Measurements from ENCODE around the gene COG5.

COG5 gene

GRCh38 chr7:107394276-107394675 lies 169.4 kb downstream of the COG5 start:
- no peak for DNase-seq (ENCODE audit: low read depth, low spot score)

- DNase-seq (ENCODE audit: low read depth, low spot score) = no peak
Observed at GRCh38 chr7:107392830-107393229, 170.9 kb downstream of the COG5 start.

- no peak for DNase-seq (ENCODE audit: low read depth, low spot score)
Observed at GRCh38 chr7:107390916-107391315, 172.8 kb downstream of the COG5 start.

DNA sequence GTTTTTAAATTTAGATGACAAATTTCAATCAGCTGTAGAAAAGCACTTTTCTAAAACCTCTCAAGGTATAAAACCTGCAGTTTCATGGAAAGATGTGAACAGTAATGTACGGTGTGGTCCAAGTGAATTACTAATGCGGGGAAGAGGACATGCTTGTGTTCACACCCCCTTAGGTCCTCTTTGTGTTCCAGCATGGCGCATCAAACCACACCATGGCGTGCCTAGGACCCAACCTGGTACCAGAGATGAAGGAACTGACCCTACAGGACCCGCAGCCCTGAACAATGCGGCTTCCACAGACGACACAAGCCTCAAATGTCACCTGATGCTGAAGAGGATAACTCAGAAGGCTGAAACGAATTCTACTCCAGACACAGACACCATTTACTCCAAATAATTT lies 175.1 kb downstream of the COG5 start:
- no peak for DNase-seq (ENCODE audit: low read depth, low spot score)

DNA sequence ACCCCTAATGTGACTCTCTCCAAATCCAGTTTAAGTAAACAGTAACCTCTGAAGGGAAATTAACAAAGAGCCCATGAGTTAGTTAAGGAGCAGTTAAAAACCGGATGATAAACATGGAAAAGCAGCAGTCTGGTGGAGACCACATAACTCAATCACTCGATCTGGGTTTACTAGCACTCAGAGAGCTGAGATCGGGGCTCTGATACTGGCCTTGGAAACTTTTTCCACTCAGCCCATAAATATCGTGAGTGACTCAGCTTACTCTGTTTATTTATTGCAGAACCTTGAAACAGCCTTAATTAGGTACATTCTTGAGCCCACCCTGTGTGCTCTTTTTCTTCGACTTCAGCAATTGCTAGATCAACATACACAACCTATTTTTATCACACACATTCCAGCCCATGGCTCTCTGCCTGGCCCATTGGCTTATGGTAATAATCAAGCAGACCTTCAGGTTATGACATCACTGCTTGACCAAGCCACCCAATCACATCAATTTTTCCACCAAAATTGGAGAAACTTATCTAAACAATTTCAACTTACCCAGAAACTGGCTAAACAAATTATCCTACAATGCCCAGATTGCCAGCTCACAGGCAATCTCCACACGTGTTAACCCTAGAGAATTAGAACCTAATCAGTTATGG lies 176.0 kb downstream of the COG5 start:
- no peak for DNase-seq (ENCODE audit: low read depth, low spot score)

GRCh38 chr7:107387128-107387527 lies 176.6 kb downstream of the COG5 start:
- DNase-seq (ENCODE audit: low read depth, low spot score) = no peak

GRCh38 chr7:107386548-107387102 lies 177.1 kb downstream of the COG5 start:
- DNase-seq (ENCODE audit: low read depth, low spot score) = no peak

- no peak for DNase-seq (ENCODE audit: low read depth, low spot score)
Observed at GRCh38 chr7:107384025-107384424, 179.7 kb downstream of the COG5 start.

DNA sequence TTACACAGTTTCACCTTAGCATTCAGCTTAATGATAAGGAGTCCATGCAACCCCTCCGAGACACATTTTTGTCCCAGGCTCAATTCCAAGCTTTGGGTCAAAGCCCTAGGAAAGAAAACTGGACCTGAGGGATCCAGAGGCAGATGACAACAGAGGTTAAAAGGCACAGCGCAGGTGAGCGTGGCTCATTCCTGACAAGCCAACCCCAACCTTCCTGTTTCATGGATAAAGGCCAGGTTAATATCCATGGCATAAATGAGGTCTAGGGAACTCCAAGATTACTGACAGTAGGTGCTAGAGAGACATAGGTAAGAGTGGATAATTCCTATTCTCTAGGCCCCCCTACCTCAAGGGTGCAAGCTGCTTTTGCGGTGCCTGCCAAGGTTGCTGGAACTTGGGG lies 180.5 kb downstream of the COG5 start:
- DNase-seq (ENCODE audit: low read depth, low spot score) = no peak

DNA sequence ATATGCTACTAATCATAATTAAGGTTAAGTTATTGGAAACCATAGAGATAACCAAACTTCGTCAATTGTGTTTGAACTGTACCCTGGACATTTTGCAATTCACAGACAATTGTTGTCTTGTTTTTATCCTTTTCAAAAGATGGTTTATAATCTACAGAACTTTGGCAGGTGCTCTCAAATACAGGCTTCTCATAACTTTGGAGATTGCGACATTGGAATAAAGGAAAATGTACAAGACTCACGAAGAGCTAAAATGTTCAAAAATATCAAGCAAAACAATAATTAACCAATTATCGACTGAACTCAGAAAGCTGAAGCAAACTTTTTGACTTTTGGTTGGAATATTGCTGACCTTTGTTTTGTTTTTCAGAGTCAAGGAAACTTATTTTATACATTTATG lies 182.3 kb downstream of the COG5 start:
- DNase-seq (ENCODE audit: low read depth, low spot score) = no peak

GRCh38 chr7:107373354-107373753 lies 190.4 kb downstream of the COG5 start:
- DNase-seq (ENCODE audit: low read depth, low spot score) = no peak

DNA sequence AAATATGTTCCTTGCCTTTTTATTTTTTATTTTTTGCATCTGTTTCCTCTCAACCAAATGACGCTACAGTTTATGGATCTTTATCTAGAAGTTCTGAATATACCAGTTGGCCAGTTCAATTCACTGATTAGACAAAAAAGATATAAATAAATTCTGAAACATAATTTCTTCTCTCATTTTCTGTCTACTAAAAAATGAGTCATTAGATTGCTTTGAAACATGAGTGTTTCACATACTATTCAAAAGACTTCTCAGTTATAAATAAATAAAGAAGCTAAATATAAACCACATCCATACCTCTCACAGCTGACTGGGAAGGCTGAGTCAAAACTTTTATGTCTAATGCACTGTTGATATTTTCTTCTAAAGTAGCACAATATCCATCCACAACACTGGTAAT lies 191.4 kb downstream of the COG5 start:
- no peak for DNase-seq (ENCODE audit: low read depth, low spot score)

DNA sequence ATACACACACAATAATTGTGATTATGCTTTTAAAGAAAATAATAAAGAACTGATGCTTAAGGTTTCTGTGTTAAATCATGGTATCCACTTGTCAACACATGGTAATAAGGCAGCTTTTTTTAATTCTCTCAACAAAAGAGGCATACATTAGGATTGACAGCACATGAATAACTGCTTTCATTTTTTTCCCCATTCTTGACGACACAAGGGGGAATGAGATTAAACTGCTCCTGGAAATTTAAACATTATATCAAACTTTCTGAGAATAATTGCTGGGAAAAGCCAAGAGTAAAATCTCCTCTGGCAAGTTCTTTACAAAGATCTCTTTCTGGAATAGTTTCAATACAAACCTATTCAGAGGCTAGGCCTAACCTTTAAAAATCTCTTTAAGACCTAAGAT lies 192.9 kb downstream of the COG5 start:
- DNase-seq (ENCODE audit: low read depth, low spot score) = no peak

DNA sequence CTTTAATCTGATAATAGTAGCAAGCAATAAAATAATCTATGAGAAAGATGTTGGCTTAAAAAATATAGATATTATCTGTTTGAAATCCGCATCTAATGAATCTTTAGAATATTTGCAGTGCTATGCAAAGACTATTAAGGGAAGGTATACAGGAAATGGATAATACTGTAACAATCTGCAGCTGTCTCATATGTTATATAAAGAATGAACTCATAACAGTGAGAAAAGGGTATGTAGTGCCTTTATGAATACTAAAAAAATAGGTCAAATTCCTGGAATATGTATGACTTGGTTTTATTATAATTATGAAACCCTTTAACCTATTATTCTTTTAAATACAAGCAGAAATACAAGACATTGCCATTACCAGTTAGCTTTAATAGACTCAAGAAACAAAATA lies 198.9 kb downstream of the COG5 start:
- no peak for DNase-seq (ENCODE audit: low read depth, low spot score)

GRCh38 chr7:107359520-107360316 lies 204.0 kb downstream of the COG5 start:
- DNase-seq (ENCODE audit: low read depth, low spot score) = no peak

GRCh38 chr7:107355616-107356015 lies 208.1 kb downstream of the COG5 start:
- DNase-seq (ENCODE audit: low read depth, low spot score) = no peak

DNA sequence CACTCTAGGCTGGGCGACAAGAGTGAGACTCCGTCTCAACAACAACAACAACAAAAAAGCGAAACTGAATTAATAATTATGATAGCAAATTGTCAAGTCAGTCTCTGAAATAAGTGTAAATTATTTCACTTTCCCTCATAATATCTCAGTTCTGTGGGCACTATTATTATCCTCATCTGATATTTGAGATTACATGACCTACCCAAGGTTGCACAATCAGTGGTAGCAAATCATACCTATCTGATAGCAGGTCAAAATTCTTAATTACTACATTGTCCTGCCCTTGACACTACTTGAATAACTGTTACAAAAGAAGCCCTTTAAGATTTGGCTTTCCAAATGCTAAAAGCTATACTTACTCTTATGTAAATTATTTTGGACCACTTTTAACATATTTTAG lies 209.1 kb downstream of the COG5 start:
- DNase-seq (ENCODE audit: low read depth, low spot score) = no peak

GRCh38 chr7:107353701-107354100 lies 210.0 kb downstream of the COG5 start:
- DNase-seq (ENCODE audit: low read depth, low spot score) = no peak

- no peak for DNase-seq (ENCODE audit: low read depth, low spot score)
Observed at GRCh38 chr7:107345898-107346297, 217.8 kb downstream of the COG5 start.

GRCh38 chr7:107344799-107345198 lies 218.9 kb downstream of the COG5 start:
- no peak for DNase-seq (ENCODE audit: low read depth, low spot score)

- no peak for DNase-seq (ENCODE audit: low read depth, low spot score)
Observed at GRCh38 chr7:107344286-107344685, 219.4 kb downstream of the COG5 start.

- no peak for DNase-seq (ENCODE audit: low read depth, low spot score)
Observed at GRCh38 chr7:107338080-107338479, 225.6 kb downstream of the COG5 start.
